CD14-positive monocyte (primary cell): ENCODE data around the gene ACTRT3. TPM values are rescaled to one million over a fixed set of nuclear protein-coding genes. Genes with fewer than 3 reads are reported as not detected.
A peak's percentile ranks its signal among the peaks of the same experiment; 100 is the strongest.

ENCODE experiments used
- DNase-seq, 3 donors: peaks; one replicate each; pipeline ENCODE4 v3.0.0-alpha.2; 2011 to 2022
- H2AFZ ChIP-seq: 2 replicates; pipeline ENCODE4 v1.6.0; 2012; ENCODE audit warnings: mild to moderate bottlenecking, low read depth, low read length, inconsistent platforms; ENCODE audit not compliant: insufficient read depth, poor library complexity, severe bottlenecking
- H3K27ac ChIP-seq, 2 donors: 1 replicate in 1 of 2; 2 replicates in 1 of 2; pipeline ENCODE4 v1.5.1; 2012 to 2013; ENCODE audit warnings: low read length in 2 of 2, control low read depth in 1 of 2, inconsistent platforms in 1 of 2, low read depth in 1 of 2, mild to moderate bottlenecking in 1 of 2
- H3K27me3 ChIP-seq, 2 donors: one replicate each; pipeline versions ENCODE4 v1.6.0 to v1.6.1; 2011 to 2013; ENCODE audit warnings: low read length in 2 of 2; ENCODE audit not compliant: control insufficient read depth in 2 of 2, insufficient read depth in 2 of 2
- H3K36me3 ChIP-seq, 2 donors: replicated peaks in 1 of 2; 1 replicate in 1 of 2; 2 replicates in 1 of 2; pipeline versions ENCODE4 v1.5.1 to v1.6.1; 2012 to 2013; ENCODE audit warnings: low read length in 2 of 2, control low read depth in 1 of 2, inconsistent platforms in 1 of 2, mild to moderate bottlenecking in 1 of 2; ENCODE audit not compliant: insufficient read depth in 2 of 2, control insufficient read depth in 1 of 2
- H3K4me1 ChIP-seq, 2 donors: 1 replicate in 1 of 2; 2 replicates in 1 of 2; pipeline versions ENCODE4 v1.5.1 to v1.6.1; 2012 to 2013; ENCODE audit warnings: low read length in 2 of 2, control low read depth in 1 of 2, inconsistent platforms in 1 of 2, mild to moderate bottlenecking in 1 of 2, moderate library complexity in 1 of 2; ENCODE audit not compliant: insufficient read depth in 2 of 2, control insufficient read depth in 1 of 2
- H3K4me2 ChIP-seq: replicated peaks from 2 replicates; pipeline ENCODE3; 2012; ENCODE audit warnings: low read length, moderate library complexity, mild to moderate bottlenecking; ENCODE audit not compliant: poor library complexity, severe bottlenecking; ENCODE audit errors: extremely low read depth
- H3K4me3 ChIP-seq, 3 experiments: fragments of 200-600 bp in 1 of 3; sonication (generic) in 1 of 3; replicated peaks in 1 of 3; 1 replicate in 2 of 3; 2 replicates in 1 of 3; pipeline ENCODE4 v1.5.1; 2011 to 2013; ENCODE audit warnings: low read length in 3 of 3, mild to moderate bottlenecking in 3 of 3, control low read depth in 2 of 3, low read depth in 2 of 3, inconsistent platforms in 1 of 3, moderate library complexity in 1 of 3
- H3K79me2 ChIP-seq: 2 replicates; pipeline ENCODE4 v1.6.0; 2012; ENCODE audit warnings: mild to moderate bottlenecking, control low read depth, inconsistent platforms, low read length, moderate library complexity; ENCODE audit not compliant: insufficient read depth
- H3K9ac ChIP-seq: 2 replicates; pipeline ENCODE4 v1.6.0; 2017; ENCODE audit warnings: low read length, mild to moderate bottlenecking; ENCODE audit not compliant: insufficient read depth, poor library complexity, severe bottlenecking
- H3K9me3 ChIP-seq, 2 donors: replicated peaks in 1 of 2; 1 replicate in 1 of 2; 2 replicates in 1 of 2; pipeline versions ENCODE4 v1.5.1 to v1.6.1; 2012 to 2013; ENCODE audit warnings: low read length in 2 of 2, control low read depth in 1 of 2; ENCODE audit not compliant: control insufficient read depth in 1 of 2, insufficient read depth in 1 of 2
- H4K20me1 ChIP-seq: 2 replicates; pipeline ENCODE4 v1.6.0; 2012; ENCODE audit warnings: mild to moderate bottlenecking, low read length, control low read depth, moderate library complexity; ENCODE audit not compliant: insufficient read depth
- H3K27ac Mint-ChIP-seq, 7 donors: one replicate each; pipeline ENCODE4 v1.8.0; 2020; ENCODE audit warnings: mild to moderate bottlenecking in 7 of 7, mixed read lengths in 7 of 7, moderate library complexity in 6 of 7, inconsistent platforms in 2 of 7
- H3K27me3 Mint-ChIP-seq, 3 donors: one replicate each; pipeline ENCODE4 v1.8.0; 2021 to 2022; ENCODE audit warnings: low read depth in 3 of 3, mild to moderate bottlenecking in 3 of 3, mixed read lengths in 3 of 3, moderate library complexity in 3 of 3, inconsistent platforms in 1 of 3
- H3K36me3 Mint-ChIP-seq, 2 donors: one replicate each; pipeline ENCODE4 v1.8.0; 2020; ENCODE audit warnings: mixed read lengths in 2 of 2, inconsistent platforms in 1 of 2, mild to moderate bottlenecking in 1 of 2
- H3K4me1 Mint-ChIP-seq: one replicate; pipeline ENCODE4 v1.8.0; 2020; ENCODE audit warnings: mild to moderate bottlenecking, mixed read lengths
- H3K4me3 Mint-ChIP-seq, 2 donors: one replicate each; pipeline ENCODE4 v1.8.0; 2020; ENCODE audit warnings: mild to moderate bottlenecking in 2 of 2, mixed read lengths in 2 of 2, moderate library complexity in 1 of 2
- H3K9me3 Mint-ChIP-seq, 7 donors: one replicate each; pipeline ENCODE4 v1.8.0; 2020 to 2022; ENCODE audit warnings: mixed read lengths in 7 of 7, mild to moderate bottlenecking in 6 of 7, moderate library complexity in 6 of 7, inconsistent platforms in 2 of 7
- WGBS: methylation state at CpG from one replicate; pipeline ENCODE4 v1.1.5; 2013; ENCODE audit warnings: missing lambda C conversion rate; ENCODE audit not compliant: insufficient coverage; 5-methylcytosine and 5-hydroxymethylcytosine counted together
- intact Hi-C, 2 donors: fragments of 100-400 bp; cut with micrococcal nuclease; formaldehyde crosslinking; loops; one replicate each; pipeline versions ENCODE4 v1.15.0 to v1.15.1; 2023
- polyA plus RNA-seq, 3 donors: library from polyadenylated mRNA; depleted of rRNA in 1 of 3; unstranded in 2 of 3; stranded (reverse) in 1 of 3; fragments of 300-500 nt in 2 of 3; fragments of >200 nt in 1 of 3; fragmentation: Illumina TruSeq in 2 of 3; gene quantifications; 1 replicate in 2 of 3; 2 replicates in 1 of 3; pipeline ENCODE4 v1.2.3, GENCODE V29; 2012 to 2021
- TF ChIP-seq, protein P1 (sequence below): fragments of 200-600 bp; IDR thresholded peaks from one replicate; pipeline ENCODE4 v1.8.0; 2022; ENCODE audit warnings: antibody characterized with exemption, mild to moderate bottlenecking

Gene ACTRT3
- polyA plus RNA-seq, 3 donors = 0.03 to 0.08 TPM; not detected in 1

DNA sequence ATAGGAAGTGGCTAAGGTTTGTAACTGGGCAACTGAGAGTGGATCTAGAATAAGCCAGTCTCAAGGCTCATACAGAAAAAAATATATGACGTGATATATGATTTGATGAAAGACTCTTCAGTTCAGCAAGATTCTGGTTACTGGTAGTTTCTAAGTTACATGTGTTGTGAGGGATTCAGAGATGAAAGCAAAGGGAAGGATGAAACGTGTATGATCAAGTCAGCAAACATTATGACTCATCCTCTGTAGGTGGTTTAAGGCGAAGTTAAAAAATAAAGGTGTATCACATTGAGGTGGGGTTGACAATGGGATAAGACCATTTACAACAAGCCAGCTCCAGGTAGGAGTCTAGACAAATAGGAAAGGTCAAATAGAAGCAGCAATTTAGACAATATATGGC lies 20.7 kb downstream of the ACTRT3 start:
- Histone ChIP-seq H3K4me3 (no peak overlapping the region), H3K9me3 (no peaks in the 10 kb centered on the region), H3K79me2 (no peaks in the 10 kb centered on the region), H3K36me3 (no peaks in the 10 kb centered on the region), H3K27ac (no peak overlapping the region), H3K4me2 (no peak overlapping the region), H3K9ac (no peak overlapping the region), H3K4me1 (no peaks in the 10 kb centered on the region), H3K27me3 (no peaks in the 10 kb centered on the region), H2AFZ (no peak overlapping the region), H4K20me1 (no peaks in the 10 kb centered on the region)
- 100% methylated on average over 1 of the region's 3 CpGs for WGBS
- H3K36me3 Mint-ChIP-seq = no peaks in the 10 kb centered on the region
- DNase-seq = no peak
- H3K27ac Mint-ChIP-seq = no peak overlapping the region
- no peak overlapping the region for H3K4me3 Mint-ChIP-seq
- H3K4me1 Mint-ChIP-seq = peaks cover 4% of the 10 kb centered on the region
- H3K9me3 Mint-ChIP-seq = peaks cover 0 to 4% (median 0%) of the 10 kb centered on the region in 7 donors
- peaks cover 3 to 12% (median 7%) of the 10 kb centered on the region in 3 donors for H3K27me3 Mint-ChIP-seq
- intact Hi-C loops = no loop called here
- TF ChIP-seq, protein P1, sequence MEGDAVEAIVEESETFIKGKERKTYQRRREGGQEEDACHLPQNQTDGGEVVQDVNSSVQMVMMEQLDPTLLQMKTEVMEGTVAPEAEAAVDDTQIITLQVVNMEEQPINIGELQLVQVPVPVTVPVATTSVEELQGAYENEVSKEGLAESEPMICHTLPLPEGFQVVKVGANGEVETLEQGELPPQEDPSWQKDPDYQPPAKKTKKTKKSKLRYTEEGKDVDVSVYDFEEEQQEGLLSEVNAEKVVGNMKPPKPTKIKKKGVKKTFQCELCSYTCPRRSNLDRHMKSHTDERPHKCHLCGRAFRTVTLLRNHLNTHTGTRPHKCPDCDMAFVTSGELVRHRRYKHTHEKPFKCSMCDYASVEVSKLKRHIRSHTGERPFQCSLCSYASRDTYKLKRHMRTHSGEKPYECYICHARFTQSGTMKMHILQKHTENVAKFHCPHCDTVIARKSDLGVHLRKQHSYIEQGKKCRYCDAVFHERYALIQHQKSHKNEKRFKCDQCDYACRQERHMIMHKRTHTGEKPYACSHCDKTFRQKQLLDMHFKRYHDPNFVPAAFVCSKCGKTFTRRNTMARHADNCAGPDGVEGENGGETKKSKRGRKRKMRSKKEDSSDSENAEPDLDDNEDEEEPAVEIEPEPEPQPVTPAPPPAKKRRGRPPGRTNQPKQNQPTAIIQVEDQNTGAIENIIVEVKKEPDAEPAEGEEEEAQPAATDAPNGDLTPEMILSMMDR = no peak

DNA sequence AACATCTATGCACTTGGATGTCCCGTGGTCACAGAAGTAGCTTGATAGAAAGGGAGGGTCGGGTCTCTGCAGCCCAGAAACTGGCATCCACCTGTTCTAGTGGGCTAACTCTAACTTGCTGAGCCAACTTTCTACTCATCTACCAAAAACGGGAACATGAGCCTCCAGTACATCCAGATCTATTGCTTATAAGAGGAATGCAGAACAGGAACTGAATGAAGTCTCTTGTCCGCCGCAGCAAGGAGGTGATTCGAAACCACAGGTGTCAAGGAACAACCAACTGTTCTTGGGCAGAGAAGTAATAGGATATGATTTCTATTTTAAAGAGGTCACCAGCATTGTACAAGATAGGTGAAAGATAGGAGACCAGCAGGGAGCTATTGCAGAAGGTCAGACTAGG lies 22.4 kb downstream of the ACTRT3 start:
- 0% methylated on average over 3 of the region's 6 CpGs for WGBS

More for the DNA sequence above, 22.4 kb downstream of the ACTRT3 start:
- no peak overlapping the region for H3K27ac ChIP-seq
- no peaks in the 10 kb centered on the region for H3K9me3 Mint-ChIP-seq
- no peak overlapping the region for H2AFZ ChIP-seq
- peak overlapping the region in 1 of 7 donors; percentile 31 for H3K27ac Mint-ChIP-seq
- H3K4me2 ChIP-seq = no peak overlapping the region
- no peak overlapping the region for H3K9ac ChIP-seq
- TF ChIP-seq, protein P1 = no peak
- peak in 1 of 3 donors; percentile 13 for DNase-seq
- H3K9me3 ChIP-seq = no peaks in the 10 kb centered on the region
- H3K4me3 Mint-ChIP-seq = no peak overlapping the region
- no peaks in the 10 kb centered on the region for H4K20me1 ChIP-seq
- H3K4me1 Mint-ChIP-seq = peaks cover 4% of the 10 kb centered on the region
- H3K4me1 ChIP-seq = no peaks in the 10 kb centered on the region
- H3K4me3 ChIP-seq = no peak overlapping the region
- intact Hi-C loops = no loop called here
- no peaks in the 10 kb centered on the region for H3K36me3 ChIP-seq
- no peaks in the 10 kb centered on the region for H3K79me2 ChIP-seq
- no peaks in the 10 kb centered on the region for H3K27me3 ChIP-seq
- H3K36me3 Mint-ChIP-seq = no peaks in the 10 kb centered on the region
- H3K27me3 Mint-ChIP-seq = peaks cover 3 to 7% (median 5%) of the 10 kb centered on the region in 3 donors
